ENCODE measurements around the gene LRFN2. TPM values are rescaled to one million over a fixed set of nuclear protein-coding genes. Genes with fewer than 3 reads are reported as not detected.

The LRFN2 gene
- total RNA-seq, 1 donor: not detected

- H2AFZ ChIP-seq (ENCODE audit: low read length): no peak overlapping the region
- H3K9me3 ChIP-seq (ENCODE audit: low read depth, low read length): no peaks in the 10 kb centered on the region
- no peaks in the 10 kb centered on the region for H3K79me2 ChIP-seq (ENCODE audit: insufficient read depth, low read length)
- no peaks in the 10 kb centered on the region for H3K27me3 ChIP-seq (ENCODE audit: insufficient read depth, low read length)
- no peak overlapping the region for H3K27ac ChIP-seq (ENCODE audit: low read depth, low read length)
- H3K4me3 ChIP-seq (ENCODE audit: insufficient read depth, low read length): no peak overlapping the region
- H3K4me1 ChIP-seq (ENCODE audit: insufficient read depth, low read length): no peaks in the 10 kb centered on the region
- DNase-seq (ENCODE audit: insufficient read length, low spot score, missing footprints): no peak
- H3K36me3 ChIP-seq (ENCODE audit: insufficient read depth, low read length): no peaks in the 10 kb centered on the region
- no peak for TF ChIP-seq CTCF (IDR thresholded peaks at IDR 0.05; ENCODE audit: extremely low read depth, low read depth, low read length)
- no peaks in the 10 kb centered on the region for H4K20me1 ChIP-seq (ENCODE audit: insufficient read depth, low read length)
- no peak overlapping the region for H3K4me2 ChIP-seq (ENCODE audit: insufficient read depth, low read length)
Observed at GRCh38 chr6:40477246-40478126, 109.7 kb downstream of the LRFN2 start.

- H3K4me2 ChIP-seq (ENCODE audit: insufficient read depth, low read length): no peak overlapping the region
- no peaks in the 10 kb centered on the region for H3K36me3 ChIP-seq (ENCODE audit: insufficient read depth, low read length)
- H3K27ac ChIP-seq (ENCODE audit: low read depth, low read length): no peak overlapping the region
- H4K20me1 ChIP-seq (ENCODE audit: insufficient read depth, low read length): no peaks in the 10 kb centered on the region
- H3K4me3 ChIP-seq (ENCODE audit: insufficient read depth, low read length): no peak overlapping the region
- DNase-seq (ENCODE audit: insufficient read length, low spot score, missing footprints): no peak
- no peak overlapping the region for H2AFZ ChIP-seq (ENCODE audit: low read length)
- TF ChIP-seq CTCF (IDR thresholded peaks at IDR 0.05; ENCODE audit: extremely low read depth, low read depth, low read length): no peak
- H3K4me1 ChIP-seq (ENCODE audit: insufficient read depth, low read length): no peaks in the 10 kb centered on the region
- no peaks in the 10 kb centered on the region for H3K9me3 ChIP-seq (ENCODE audit: low read depth, low read length)
- H3K79me2 ChIP-seq (ENCODE audit: insufficient read depth, low read length): no peaks in the 10 kb centered on the region
- no peaks in the 10 kb centered on the region for H3K27me3 ChIP-seq (ENCODE audit: insufficient read depth, low read length)
Observed at GRCh38 chr6:40476673-40477072, 110.5 kb downstream of the LRFN2 start.

GRCh38 chr6:40474937-40475336, 112.2 kb downstream of the LRFN2 start:
- Histone ChIP-seq H3K4me2 (ENCODE audit: insufficient read depth, low read length) (no peak overlapping the region), H2AFZ (ENCODE audit: low read length) (no peak overlapping the region), H3K79me2 (ENCODE audit: insufficient read depth, low read length) (no peaks in the 10 kb centered on the region), H3K4me1 (ENCODE audit: insufficient read depth, low read length) (no peaks in the 10 kb centered on the region), H3K9me3 (ENCODE audit: low read depth, low read length) (no peaks in the 10 kb centered on the region), H4K20me1 (ENCODE audit: insufficient read depth, low read length) (no peaks in the 10 kb centered on the region), H3K4me3 (ENCODE audit: insufficient read depth, low read length) (no peak overlapping the region), H3K27ac (ENCODE audit: low read depth, low read length) (no peak overlapping the region), H3K36me3 (ENCODE audit: insufficient read depth, low read length) (no peaks in the 10 kb centered on the region), H3K27me3 (ENCODE audit: insufficient read depth, low read length) (no peaks in the 10 kb centered on the region)
- no peak for TF ChIP-seq CTCF (IDR thresholded peaks at IDR 0.05; ENCODE audit: extremely low read depth, low read depth, low read length)
- no peak for DNase-seq (ENCODE audit: insufficient read length, low spot score, missing footprints)

- Histone ChIP-seq H4K20me1 (ENCODE audit: insufficient read depth, low read length) (no peaks in the 10 kb centered on the region), H3K27ac (ENCODE audit: low read depth, low read length) (no peak overlapping the region), H2AFZ (ENCODE audit: low read length) (no peak overlapping the region), H3K4me2 (ENCODE audit: insufficient read depth, low read length) (no peak overlapping the region), H3K27me3 (ENCODE audit: insufficient read depth, low read length) (no peaks in the 10 kb centered on the region), H3K4me1 (ENCODE audit: insufficient read depth, low read length) (no peaks in the 10 kb centered on the region), H3K9me3 (ENCODE audit: low read depth, low read length) (no peaks in the 10 kb centered on the region), H3K4me3 (ENCODE audit: insufficient read depth, low read length) (no peak overlapping the region), H3K36me3 (ENCODE audit: insufficient read depth, low read length) (no peaks in the 10 kb centered on the region), H3K79me2 (ENCODE audit: insufficient read depth, low read length) (no peaks in the 10 kb centered on the region)
- TF ChIP-seq CTCF (IDR thresholded peaks at IDR 0.05; ENCODE audit: extremely low read depth, low read depth, low read length): no peak
- DNase-seq (ENCODE audit: insufficient read length, low spot score, missing footprints): no peak
Observed at GRCh38 chr6:40473026-40473425, 114.1 kb downstream of the LRFN2 start.

Measured in osteoblast (primary cell).